GM13977 (cell line): ENCODE results near the gene PSMG4.

ENCODE experiments used
- DNase-seq: peaks from one replicate; pipeline ENCODE4 v3.0.0; 2012; ENCODE audit warnings: low spot score
- CTCF ChIP-seq: IDR thresholded peaks from 2 replicates; pipeline ENCODE4 v1.5.1; 2012; ENCODE audit warnings: mild to moderate bottlenecking, control low read depth; ENCODE audit not compliant: insufficient read depth; ENCODE audit errors: extremely low read depth, missing control alignments
- in situ Hi-C: fragments of 300-500 bp; cut with MboI; formaldehyde crosslinking; loops from one replicate; pipeline ENCODE4 v1.12.0; 2022; ENCODE audit warnings: low sequenced_read_pairs, low pct_unique_long_range_greater_than_20kb, mixed read lengths, inconsistent platforms; ENCODE audit not compliant: unreplicated experiment

Gene PSMG4

DNA sequence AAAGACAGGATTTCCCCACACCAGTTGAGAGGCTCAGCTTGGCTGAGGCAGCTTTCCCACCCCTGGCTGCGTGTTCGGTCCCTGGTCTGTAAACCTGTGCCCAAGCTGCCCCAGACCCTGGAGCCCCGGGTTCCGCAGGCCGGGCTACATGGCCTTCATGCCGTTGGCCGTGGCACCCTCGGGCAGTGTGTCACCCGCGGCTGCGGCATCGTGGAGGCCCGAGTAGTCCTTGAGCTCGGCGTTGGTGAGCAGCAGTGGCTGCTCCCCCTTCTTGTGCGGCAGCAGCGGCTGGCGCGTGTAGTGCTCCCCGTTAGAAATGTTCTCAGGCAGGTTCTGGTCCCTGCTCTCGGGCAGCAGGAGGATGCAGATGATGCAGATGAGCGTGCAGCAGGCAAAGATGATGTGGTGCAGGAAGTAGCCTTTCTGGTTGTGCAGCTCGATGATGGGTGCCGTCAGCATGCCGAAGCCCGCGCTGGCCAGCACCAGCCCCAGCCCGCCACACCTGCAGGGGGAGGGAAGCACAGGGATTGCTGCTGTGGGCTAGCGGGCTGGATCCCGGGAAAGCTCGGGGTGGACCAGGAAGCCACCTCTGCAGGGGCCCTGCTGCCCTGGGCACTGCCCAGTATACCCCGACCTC is 14.3 kb downstream of the PSMG4 start:
- in situ Hi-C loops: loop anchor here (10.0 kb wide), 1 partner anchor 462 kb away; no protein-coding TSS in a partner anchor
- no peak for DNase-seq
- no peak for TF ChIP-seq CTCF

- DNase-seq: no peak
- in situ Hi-C loops: loop anchor here (10.0 kb wide), 1 partner anchor 461 kb away; no protein-coding TSS in a partner anchor
- TF ChIP-seq CTCF: no peak
Measured at GRCh38 chr6:3273707-3274521, 15.2 kb downstream of the PSMG4 start.

- no peak for TF ChIP-seq CTCF
- DNase-seq: no peak
- in situ Hi-C loops: loop anchor here (10.0 kb wide), 1 partner anchor 458 kb away; no protein-coding TSS in a partner anchor
Measured at GRCh38 chr6:3276174-3277167, 17.7 kb downstream of the PSMG4 start.

DNA sequence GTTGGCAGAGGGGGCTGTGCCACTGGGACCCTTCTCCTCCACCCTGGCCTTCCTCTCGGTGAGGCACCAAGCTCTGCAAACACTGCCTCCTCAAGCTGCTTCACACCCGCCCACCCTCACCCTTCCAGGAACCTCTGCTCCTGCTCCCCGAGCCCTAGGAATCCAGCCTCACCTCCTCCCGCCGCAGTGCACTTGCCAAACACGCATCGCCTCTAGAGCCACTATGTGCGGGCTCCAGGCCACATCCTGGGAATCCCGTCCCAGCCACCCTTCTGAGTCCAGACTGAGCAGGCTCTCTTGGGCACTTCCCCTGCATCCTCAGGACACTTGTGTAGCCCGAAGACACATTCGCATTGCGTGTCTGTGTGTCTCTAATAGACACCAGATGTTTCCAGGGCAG is 18.5 kb downstream of the PSMG4 start:
- DNase-seq: no peak
- in situ Hi-C loops: loop anchor here (10.0 kb wide), 1 partner anchor 458 kb away; no protein-coding TSS in a partner anchor
- no peak for TF ChIP-seq CTCF

- in situ Hi-C loops: loop anchor here (10.0 kb wide), 1 partner anchor 457 kb away; no protein-coding TSS in a partner anchor
- TF ChIP-seq CTCF: no peak
- no peak for DNase-seq
Measured at GRCh38 chr6:3277851-3278416, 19.2 kb downstream of the PSMG4 start.
